ENCODE data around the gene LBX1. TPM values are rescaled to one million over a fixed set of nuclear protein-coding genes. Genes with fewer than 3 reads are reported as not detected.
A peak's percentile ranks its signal among the peaks of the same experiment; 100 is the strongest.

Gene LBX1
- total RNA-seq, 2 experiments from 2014 or later, result not detected

GRCh38 chr10:101236376-101237080 lies 7.3 kb upstream of the LBX1 start:
- DNase-seq (peak; percentile 39), ATAC-seq (ENCODE audit: low read depth) (no peak)
- H3K4me3 Mint-ChIP-seq, result peak overlapping the region; percentile 17
- H3K4me1 Mint-ChIP-seq, result peaks cover 9% of the 10 kb centered on the region
- H3K36me3 Mint-ChIP-seq, result no peaks in the 10 kb centered on the region
- peaks cover 91% of the 10 kb centered on the region for H3K27me3 Mint-ChIP-seq
- POLR2A ChIA-PET, result no interaction called here
- no peaks in the 10 kb centered on the region for H3K9me3 Mint-ChIP-seq
- no peak overlapping the region for H3K27ac Mint-ChIP-seq

GRCh38 chr10:101235766-101236165 lies 6.5 kb upstream of the LBX1 start:
- POLR2A ChIA-PET, result no interaction called here
- H3K4me3 Mint-ChIP-seq, result no peak overlapping the region
- H3K9me3 Mint-ChIP-seq, result no peaks in the 10 kb centered on the region
- peaks cover 93% of the 10 kb centered on the region for H3K27me3 Mint-ChIP-seq
- no peak for DNase-seq
- no peak for ATAC-seq (ENCODE audit: low read depth)
- no peak overlapping the region for H3K27ac Mint-ChIP-seq
- peaks cover 9% of the 10 kb centered on the region for H3K4me1 Mint-ChIP-seq
- no peaks in the 10 kb centered on the region for H3K36me3 Mint-ChIP-seq

GRCh38 chr10:101234333-101234732 lies 5.1 kb upstream of the LBX1 start:
- POLR2A ChIA-PET, result no interaction called here
- Mint-ChIP-seq H3K27ac (no peak overlapping the region), H3K27me3 (peaks cover 88% of the 10 kb centered on the region), H3K4me3 (no peak overlapping the region), H3K9me3 (no peaks in the 10 kb centered on the region), H3K4me1 (peaks cover 9% of the 10 kb centered on the region), H3K36me3 (no peaks in the 10 kb centered on the region)
- ATAC-seq (ENCODE audit: low read depth) (no peak), DNase-seq (no peak)

- Mint-ChIP-seq H3K27me3 (peaks cover 87% of the 10 kb centered on the region), H3K27ac (no peak overlapping the region), H3K4me1 (peaks cover 12% of the 10 kb centered on the region), H3K9me3 (no peaks in the 10 kb centered on the region), H3K36me3 (no peaks in the 10 kb centered on the region), H3K4me3 (no peak overlapping the region)
- POLR2A ChIA-PET, result no interaction called here
- DNase-seq, result no peak
- ATAC-seq (ENCODE audit: low read depth), result no peak
Observed at GRCh38 chr10:101233863-101234262, 4.6 kb upstream of the LBX1 start.

- ATAC-seq (ENCODE audit: low read depth), result no peak
- Mint-ChIP-seq H3K27me3 (peaks cover 86% of the 10 kb centered on the region), H3K4me1 (peaks cover 12% of the 10 kb centered on the region), H3K27ac (no peak overlapping the region), H3K36me3 (no peaks in the 10 kb centered on the region), H3K9me3 (no peaks in the 10 kb centered on the region), H3K4me3 (no peak overlapping the region)
- POLR2A ChIA-PET, result no interaction called here
- no peak for DNase-seq
Observed at GRCh38 chr10:101233443-101233842, 4.2 kb upstream of the LBX1 start.

- Mint-ChIP-seq H3K36me3 (no peaks in the 10 kb centered on the region), H3K9me3 (no peaks in the 10 kb centered on the region), H3K4me1 (peaks cover 6% of the 10 kb centered on the region), H3K4me3 (no peak overlapping the region), H3K27ac (no peak overlapping the region), H3K27me3 (peaks cover 85% of the 10 kb centered on the region)
- DNase-seq (no peak), ATAC-seq (ENCODE audit: low read depth) (no peak)
- POLR2A ChIA-PET, result no interaction called here
Observed at GRCh38 chr10:101231912-101232689, 2.8 kb upstream of the LBX1 start.

GRCh38 chr10:101231092-101231491 lies 1.8 kb upstream of the LBX1 start:
- no peak for ATAC-seq (ENCODE audit: low read depth)
- Mint-ChIP-seq H3K36me3 (no peaks in the 10 kb centered on the region), H3K4me3 (no peak overlapping the region), H3K4me1 (peaks cover 8% of the 10 kb centered on the region), H3K27me3 (peaks cover 84% of the 10 kb centered on the region), H3K27ac (no peak overlapping the region), H3K9me3 (no peaks in the 10 kb centered on the region)
- no peak for DNase-seq
- POLR2A ChIA-PET, result no interaction called here

- DNase-seq (peak; percentile 34), ATAC-seq (ENCODE audit: low read depth) (no peak)
- peaks cover 10% of the 10 kb centered on the region for H3K4me1 Mint-ChIP-seq
- H3K4me3 Mint-ChIP-seq, result no peak overlapping the region
- H3K9me3 Mint-ChIP-seq, result no peaks in the 10 kb centered on the region
- POLR2A ChIA-PET, result no interaction called here
- H3K27ac Mint-ChIP-seq, result no peak overlapping the region
- peaks cover 84% of the 10 kb centered on the region for H3K27me3 Mint-ChIP-seq
- no peaks in the 10 kb centered on the region for H3K36me3 Mint-ChIP-seq
Observed at GRCh38 chr10:101230183-101230917, 1.1 kb upstream of the LBX1 start.

- no peaks in the 10 kb centered on the region for H3K36me3 Mint-ChIP-seq
- DNase-seq (peak; percentile 42), ATAC-seq (ENCODE audit: low read depth) (no peak)
- H3K9me3 Mint-ChIP-seq, result no peaks in the 10 kb centered on the region
- H3K4me1 Mint-ChIP-seq, result peaks cover 14% of the 10 kb centered on the region
- no peak overlapping the region for H3K4me3 Mint-ChIP-seq
- peaks cover 78% of the 10 kb centered on the region for H3K27me3 Mint-ChIP-seq
- POLR2A ChIA-PET, result no interaction called here
- H3K27ac Mint-ChIP-seq, result no peak overlapping the region
Observed at GRCh38 chr10:101228966-101229265, 347 bp downstream of the LBX1 start.

GRCh38 chr10:101228153-101228965 lies 904 bp downstream of the LBX1 start:
- Mint-ChIP-seq H3K9me3 (no peaks in the 10 kb centered on the region), H3K4me3 (no peak overlapping the region), H3K4me1 (peaks cover 14% of the 10 kb centered on the region), H3K27me3 (peaks cover 78% of the 10 kb centered on the region), H3K36me3 (no peaks in the 10 kb centered on the region), H3K27ac (peak overlapping the region; percentile 30)
- DNase-seq (peak; percentile 51), ATAC-seq (ENCODE audit: low read depth) (no peak)
- POLR2A ChIA-PET, result no interaction called here

GRCh38 chr10:101227429-101228152 lies 1.7 kb downstream of the LBX1 start:
- Mint-ChIP-seq H3K4me3 (peak overlapping the region; percentile 49), H3K27me3 (peaks cover 78% of the 10 kb centered on the region), H3K36me3 (no peaks in the 10 kb centered on the region), H3K9me3 (no peaks in the 10 kb centered on the region), H3K27ac (peak overlapping the region; percentile 45), H3K4me1 (peaks cover 14% of the 10 kb centered on the region)
- DNase-seq (peak; percentile 48), ATAC-seq (ENCODE audit: low read depth) (no peak)
- POLR2A ChIA-PET, result no interaction called here

GRCh38 chr10:101226491-101227428 lies 2.5 kb downstream of the LBX1 start:
- Mint-ChIP-seq H3K27ac (no peak overlapping the region), H3K4me3 (peak overlapping the region; percentile 64), H3K9me3 (no peaks in the 10 kb centered on the region), H3K27me3 (peaks cover 78% of the 10 kb centered on the region), H3K4me1 (peaks cover 14% of the 10 kb centered on the region), H3K36me3 (no peaks in the 10 kb centered on the region)
- POLR2A ChIA-PET, result no interaction called here
- peak; percentile 51 for DNase-seq
- ATAC-seq (ENCODE audit: low read depth), result no peak

Data from activated naive CD8-positive, alpha-beta T cell treated with anti-CD3 and anti-CD28 coated beads, Interleukin-2, amount 10 ng/mL, durations not matched to agents 7 days and 5 days (primary cell).